NOMO-1 treated with DMSO at 0.1 percent for 48 hours (cell line): ENCODE data around the gene PDE11A.

Experiments used
- DNase-seq: peaks from one replicate; lab custom pipeline; 2025; ENCODE audit not compliant: unreplicated experiment; lab: John Stamatoyannopoulos, UW

The PDE11A gene

DNA sequence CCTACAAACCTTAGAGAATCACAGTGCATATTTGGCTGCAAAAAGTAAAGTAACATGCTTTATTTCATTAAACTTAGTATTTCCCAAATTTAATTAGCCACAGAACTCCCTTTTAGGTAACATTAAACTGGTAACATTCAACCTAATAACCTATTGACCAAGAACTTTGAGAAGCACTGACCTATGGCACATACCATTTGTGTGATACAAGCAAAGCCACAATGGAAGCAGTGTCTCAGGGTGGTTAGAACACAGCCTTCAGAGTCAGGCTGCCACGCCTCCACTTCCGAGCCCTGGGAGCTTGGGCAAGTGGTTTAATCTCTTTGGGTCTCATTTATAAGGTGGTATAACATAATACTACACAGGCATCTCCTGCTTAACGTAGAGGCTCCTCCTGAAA lies 301.4 kb downstream of the PDE11A start:
- DNase-seq = no peak

DNA sequence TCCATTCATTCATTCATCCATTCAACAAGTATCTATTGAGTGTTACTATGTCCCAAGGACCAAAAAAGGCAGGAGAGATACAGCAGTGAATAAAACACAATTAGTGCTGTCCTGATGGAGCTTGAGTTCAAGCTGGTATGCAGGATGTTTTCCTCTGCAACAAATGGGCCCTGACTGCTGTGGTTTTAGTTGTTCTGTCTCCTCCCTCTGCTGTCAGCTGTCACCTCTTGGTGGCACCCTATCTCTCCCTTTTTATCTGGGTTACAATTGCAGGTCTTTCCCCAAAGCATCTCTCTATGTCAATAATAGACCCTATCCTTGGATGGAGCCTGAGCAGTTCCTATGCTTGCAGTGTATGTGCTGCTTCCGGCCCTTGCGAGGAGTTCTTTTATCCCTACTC lies 304.8 kb downstream of the PDE11A start:
- DNase-seq = no peak

DNA sequence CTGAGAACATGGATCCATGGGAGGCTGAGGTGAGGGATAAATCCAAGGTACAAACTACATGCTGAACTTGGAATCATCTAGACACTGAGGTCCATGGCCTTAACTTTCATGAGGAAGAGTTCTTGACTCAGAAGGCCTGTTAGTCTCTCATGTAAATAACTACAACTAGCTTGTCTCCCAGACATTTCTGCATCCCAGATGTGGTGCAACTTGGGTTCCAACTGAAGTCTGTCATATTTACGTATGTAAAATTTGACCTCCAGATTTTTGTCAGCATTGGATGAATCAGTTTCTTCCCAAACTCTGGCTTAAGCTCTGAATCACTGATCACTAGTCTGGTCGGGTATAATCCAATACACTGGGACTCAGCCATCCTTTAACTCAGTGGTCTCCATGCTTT lies 306.9 kb downstream of the PDE11A start:
- no peak for DNase-seq

DNA sequence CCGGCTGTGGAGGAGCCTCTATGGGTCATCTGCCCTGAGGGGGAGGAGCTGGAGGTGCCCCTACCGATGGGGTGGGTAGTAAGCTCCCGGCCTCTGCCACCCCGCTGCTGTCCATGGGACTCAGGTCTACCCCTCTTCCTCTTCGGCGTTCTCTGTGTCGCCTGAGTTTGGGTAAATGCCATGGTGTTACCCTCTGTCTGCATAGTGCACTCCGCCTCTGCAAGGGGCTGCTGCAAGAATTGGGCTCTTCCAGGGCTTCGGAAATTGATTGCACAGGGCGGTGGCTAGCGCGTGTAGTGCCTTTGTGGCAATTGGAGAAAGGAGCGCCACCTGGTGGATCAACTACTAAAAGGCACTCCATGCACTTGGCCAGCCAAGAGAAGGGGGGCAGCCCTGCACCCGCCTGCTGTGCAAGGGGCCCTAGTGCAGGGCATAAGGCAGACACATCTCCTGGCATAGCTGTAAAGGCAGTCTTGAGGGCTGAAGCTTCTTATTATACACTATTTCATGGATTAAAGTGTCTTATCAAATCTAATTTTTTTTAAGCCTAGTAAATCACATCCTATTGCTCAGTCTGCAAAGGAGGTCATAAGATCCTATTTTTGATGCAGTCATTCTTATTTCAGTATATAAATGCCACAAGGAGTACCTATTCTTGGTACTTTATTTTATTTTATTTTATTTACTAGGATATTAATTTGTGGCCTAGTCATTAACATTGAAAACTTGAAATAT lies 308.9 kb downstream of the PDE11A start:
- peak; percentile 78 for DNase-seq

DNA sequence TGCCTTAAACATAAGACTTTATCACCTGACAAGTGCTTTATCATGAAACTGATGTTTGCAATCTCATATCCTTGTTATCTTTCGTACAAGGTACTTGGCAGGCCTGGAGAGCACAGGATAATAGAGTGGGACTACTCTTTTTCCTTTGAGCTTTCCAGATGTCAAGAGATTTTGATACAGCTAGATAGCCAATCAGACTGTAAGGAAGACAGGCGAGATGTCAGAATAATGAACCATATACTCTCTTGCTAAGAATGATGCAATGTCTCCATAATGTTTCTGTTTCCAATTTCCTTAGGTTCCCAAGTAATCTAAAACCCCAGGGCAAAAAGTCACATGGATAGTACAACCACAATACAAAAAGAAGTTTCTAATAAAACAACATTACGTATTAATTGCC lies 313.1 kb downstream of the PDE11A start:
- no peak for DNase-seq

DNA sequence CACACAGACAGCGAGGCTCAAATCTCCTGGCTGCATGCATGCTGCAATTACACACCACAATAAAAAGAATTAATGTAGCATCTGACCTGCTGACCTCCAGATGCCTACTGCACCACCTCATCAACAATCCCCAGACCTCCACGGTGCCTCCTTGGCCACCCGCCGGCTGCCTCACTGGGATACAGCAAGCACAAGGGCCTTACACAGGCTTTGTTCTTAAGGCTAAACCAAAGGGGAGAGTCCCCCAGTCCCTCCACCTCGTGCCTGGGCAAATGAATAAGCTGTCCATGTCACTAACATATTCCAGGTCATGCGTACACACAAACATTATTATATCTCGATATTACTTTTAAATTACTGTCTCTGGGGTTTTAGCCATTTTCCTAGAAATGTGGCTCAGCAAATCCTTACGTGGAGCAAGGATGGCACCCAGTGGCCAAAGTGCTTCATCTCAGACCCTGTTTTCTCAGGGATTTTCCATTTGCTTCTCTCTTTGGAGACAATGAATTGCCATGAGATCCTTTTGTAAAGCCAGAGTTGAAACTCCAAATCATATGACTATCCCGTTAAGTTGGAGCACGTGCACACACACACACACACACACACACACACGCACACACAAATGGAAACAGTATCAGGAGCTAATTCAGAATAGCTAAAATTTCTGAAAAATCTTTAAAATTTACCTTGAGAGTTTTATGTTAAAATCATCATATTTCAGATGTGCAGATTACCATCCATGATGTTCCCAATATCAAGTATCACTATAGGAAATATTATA lies 313.8 kb downstream of the PDE11A start:
- DNase-seq = no peak

DNA sequence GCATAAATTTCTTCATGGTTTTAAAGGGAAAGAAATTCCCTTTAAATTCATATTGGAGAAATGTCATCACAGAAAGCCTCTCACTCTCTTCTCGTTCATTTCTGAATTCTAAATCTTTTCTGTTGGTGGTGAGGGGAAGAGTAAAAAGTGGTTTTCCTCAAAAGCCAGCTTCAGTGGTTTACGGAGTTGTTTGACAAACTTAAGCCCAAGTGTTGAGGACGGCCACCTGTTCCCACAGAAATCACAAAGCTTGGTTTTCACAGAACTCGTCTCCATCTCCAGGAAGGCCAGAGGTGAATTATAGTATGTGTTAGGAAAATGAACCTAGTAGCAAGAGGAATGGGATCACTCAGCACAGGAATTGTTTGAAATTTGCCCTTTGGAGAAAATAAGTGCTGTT lies 316.2 kb downstream of the PDE11A start:
- no peak for DNase-seq

DNA sequence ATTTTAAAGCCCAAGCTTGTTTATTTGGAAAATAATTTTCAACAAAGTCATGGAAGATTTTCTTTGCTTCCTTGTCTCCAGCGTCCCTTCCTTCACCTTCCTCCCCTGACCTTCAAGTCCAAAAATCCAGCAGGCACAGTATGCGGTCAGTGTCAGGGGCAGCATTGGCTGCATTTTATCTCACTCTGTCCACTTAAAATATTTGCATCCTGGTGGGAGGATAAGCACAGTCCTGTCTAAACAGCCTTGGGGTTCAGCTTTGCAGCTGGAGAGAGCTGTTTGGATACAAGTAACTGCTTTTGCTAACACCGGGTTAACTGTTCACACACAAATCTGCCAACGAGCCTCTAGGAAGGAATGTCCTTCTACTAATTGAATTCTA lies 318.1 kb downstream of the PDE11A start:
- DNase-seq = no peak

DNA sequence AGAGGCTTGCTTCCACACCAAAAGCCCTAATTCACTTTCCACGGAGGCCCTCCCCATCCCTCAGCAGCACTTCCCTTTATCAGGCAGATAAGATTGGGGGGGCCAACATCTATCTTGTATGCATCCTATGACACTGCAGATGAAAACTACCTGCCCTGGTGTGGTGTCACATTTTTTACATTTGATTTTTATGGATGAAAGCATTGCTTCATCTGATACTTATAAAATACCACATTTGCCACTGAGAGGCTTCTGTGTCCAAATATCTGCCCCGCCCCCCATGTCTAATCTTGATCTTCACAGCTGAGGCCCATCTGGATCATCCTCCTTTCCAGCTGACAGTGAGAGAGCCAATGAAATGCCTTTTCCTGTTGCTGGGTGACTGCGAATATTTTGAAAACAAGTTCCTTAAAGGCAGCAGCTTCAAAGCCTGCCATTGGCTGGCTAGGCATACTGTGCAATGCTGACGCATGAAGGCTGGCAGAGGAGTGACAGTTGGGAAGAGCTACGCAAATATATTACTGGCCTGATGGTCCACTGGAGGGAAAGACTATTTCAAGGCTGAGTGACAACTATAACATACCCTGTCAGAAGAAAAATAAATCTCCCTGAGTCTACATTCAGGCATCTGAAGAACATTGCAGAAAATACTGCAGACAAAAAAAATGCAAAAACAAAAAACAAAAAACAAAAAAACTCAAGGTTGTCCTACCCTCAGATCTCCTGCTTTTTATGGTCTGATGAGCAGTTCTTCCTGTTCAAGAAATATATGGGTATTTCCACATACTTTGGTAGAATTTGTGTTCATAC lies 318.7 kb downstream of the PDE11A start:
- DNase-seq = peak; percentile 30

DNA sequence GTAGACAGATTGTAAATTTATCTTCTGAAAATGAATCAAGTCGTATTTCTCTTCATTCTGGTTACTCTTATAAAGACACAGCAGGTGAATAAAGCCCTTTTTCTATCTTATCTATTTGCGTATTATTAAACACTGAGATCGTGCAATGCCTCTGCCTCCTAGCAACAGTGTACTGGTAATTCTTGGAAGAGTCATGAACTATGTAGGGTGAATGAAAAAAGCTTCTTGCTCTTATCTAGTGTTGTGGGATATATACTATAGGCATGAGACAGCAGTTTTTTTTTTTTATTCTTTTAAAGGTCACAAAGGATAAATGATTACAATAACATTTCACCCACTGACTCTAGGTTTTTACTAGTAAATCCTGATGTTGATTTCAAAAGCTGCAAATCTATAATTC lies 324.2 kb downstream of the PDE11A start:
- no peak for DNase-seq

DNA sequence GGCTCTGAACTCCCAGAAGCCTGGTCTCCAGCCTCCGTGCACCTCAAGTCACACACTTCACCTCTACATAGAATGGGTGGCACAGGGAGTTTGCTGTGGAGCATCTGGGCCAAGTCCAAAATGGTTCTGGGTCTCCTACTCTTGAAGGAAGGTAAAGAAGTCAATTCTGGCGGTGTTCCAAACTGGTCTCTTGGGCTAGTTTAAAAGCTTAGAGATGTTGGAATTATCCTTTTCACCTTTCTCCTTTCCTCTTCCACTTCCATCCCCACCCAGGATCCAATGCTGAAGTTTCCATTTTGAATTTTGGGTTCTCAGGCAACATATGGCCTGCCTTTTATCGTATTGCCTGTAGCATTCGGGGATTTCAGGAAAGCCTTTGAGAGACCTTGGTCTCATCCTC lies 325.2 kb downstream of the PDE11A start:
- DNase-seq = no peak

DNA sequence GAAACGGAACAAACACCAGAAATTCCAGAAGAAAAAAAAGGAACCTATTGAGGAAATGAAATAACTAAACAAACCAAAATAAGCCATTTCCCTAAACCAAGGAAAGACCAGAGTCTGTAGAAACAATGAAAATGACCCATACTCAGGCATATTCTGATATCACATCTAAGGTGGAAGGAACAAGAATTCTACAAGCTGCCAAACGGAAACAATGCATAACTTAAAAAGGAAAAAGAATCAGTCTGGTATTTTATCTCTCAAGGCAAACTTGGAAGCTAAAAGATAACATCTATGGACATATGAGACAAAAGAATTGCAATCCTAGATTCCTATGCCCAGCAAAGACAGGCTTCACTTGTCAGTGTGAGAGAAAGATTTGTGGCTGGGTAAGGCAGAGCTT lies 326.2 kb downstream of the PDE11A start:
- DNase-seq = no peak

DNA sequence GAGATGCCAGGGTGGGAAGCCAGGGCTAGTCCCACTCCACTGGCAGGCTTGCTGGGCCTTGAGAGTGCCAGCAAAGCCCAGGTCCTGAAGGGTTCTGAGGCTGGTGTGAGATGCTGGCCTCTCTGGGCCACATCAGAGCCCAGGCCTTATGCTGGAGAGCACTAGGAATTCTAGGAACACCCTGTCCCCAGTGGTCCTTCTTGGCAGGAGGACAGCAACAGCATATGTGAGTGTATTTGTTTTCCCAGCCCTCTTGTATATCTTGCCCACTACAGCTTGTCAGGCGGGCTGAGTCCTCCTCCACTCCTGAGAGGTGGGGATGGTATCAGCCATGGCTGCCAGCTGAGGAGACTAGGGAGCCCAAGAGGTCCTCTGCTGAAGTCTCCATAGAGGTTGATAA lies 327.0 kb downstream of the PDE11A start:
- no peak for DNase-seq

DNA sequence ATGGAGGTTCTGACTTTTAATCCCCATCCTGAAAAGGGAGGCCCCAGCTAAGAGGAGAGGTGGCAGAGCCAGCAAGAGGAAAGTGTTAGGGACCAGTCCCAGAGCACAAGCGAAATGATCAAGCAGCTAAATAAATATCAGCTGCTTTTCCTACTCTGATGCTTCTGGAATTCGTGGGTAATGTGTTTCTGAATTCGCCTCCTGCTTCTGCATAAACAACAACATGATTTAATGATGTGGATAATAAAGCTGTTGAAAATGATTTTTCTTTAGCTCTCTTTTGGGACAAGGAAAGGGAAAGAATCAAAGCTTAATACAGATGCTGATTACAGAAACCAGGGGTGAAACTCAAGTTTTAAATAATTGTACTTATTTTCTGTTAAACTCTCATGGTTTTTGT lies 329.7 kb downstream of the PDE11A start:
- DNase-seq = no peak

DNA sequence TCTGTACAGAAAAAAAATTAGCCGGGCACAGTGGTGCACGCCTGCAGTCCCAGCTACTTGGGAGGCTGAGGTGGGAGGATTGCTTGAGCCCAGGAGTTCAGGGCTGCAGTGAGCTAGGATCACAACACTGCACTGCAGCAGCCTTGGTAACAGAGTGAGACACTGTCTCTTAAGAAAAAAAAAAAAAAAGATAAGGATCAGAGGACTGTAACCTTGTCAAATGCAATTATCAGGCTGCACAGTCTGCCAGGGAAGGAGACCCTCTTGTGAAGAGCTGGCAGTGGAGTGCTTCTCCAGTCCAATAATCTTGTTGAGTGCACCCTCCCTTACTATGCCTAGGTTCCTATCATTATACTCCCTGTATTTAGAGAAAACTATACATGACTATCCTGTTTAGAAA lies 330.7 kb downstream of the PDE11A start:
- DNase-seq = no peak

DNA sequence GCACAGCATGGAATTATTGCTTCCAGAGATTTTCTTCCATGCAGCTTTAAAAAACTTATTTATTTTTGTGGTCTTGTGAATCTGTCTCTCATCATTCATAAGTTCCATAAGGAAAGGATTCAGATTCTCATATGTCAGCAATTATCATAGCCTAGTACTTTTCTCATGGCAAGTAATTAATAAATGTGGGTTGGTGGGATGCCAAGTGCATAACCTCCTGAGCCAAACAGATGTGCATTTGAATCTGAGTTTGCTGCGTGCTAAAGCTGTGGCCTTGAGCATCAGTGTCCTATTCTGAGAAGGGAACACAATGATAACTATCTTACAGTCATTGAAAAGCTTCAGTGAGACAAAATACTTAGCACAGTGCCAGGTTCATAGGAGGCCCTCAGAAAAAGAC lies 331.9 kb downstream of the PDE11A start:
- no peak for DNase-seq

DNA sequence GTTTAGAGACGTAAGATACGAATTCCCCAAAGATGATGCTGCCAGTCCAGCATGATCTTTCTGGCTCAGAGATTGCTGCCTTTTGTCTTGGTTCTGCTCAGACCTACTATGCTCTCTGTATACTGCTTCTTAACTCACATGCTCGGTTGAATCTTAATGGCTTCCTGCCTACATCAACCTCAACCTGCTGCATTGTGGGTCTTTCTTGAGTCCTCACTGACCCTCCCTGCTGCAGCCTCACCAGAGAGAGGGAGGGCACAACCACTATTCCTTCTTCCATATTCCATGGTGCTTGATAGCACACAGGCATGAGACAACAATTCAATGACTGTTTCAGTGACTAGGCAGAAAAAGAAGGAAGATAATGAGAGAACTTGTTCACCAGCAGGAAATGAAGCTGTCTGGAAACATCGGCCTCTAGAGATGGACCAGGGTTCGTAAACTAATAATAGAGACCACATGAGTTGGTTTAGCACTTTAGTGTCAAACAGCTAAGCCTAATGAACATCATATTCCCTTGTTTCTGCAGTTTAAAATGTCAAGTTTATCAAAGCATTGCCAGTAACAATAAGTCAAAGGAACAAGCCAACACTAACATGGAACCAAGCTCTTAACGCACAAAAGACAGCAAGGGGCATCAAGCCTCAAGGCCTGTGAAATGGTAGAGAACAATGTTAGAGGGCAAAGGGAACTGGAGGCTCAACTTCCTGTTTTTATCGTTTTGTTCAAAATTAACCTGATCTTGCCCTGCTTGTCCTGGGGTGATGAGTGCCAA lies 333.9 kb downstream of the PDE11A start:
- no peak for DNase-seq

DNA sequence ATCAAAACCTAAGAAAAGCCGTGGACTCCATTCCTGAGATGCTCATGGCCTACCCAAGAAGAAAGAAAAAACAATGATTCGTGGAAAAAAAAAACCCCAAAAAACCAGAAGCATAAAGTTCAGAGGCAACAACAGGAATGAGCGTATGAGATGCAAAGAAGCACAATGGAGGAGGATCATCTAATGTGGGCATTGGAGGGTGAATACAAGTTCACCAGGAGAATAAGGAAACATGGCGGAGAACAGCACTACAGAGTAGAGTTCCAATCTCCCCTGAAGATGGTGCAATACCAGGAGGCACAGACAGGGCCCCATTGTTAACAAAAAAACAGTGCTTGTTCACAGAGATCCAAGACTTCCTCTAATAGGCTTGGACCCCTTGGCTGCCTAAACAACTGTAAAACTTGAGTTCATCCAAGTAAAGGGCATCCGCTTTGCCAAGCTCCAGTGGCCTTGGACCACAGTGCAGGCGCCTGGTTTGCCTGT lies 337.2 kb downstream of the PDE11A start:
- no peak for DNase-seq

DNA sequence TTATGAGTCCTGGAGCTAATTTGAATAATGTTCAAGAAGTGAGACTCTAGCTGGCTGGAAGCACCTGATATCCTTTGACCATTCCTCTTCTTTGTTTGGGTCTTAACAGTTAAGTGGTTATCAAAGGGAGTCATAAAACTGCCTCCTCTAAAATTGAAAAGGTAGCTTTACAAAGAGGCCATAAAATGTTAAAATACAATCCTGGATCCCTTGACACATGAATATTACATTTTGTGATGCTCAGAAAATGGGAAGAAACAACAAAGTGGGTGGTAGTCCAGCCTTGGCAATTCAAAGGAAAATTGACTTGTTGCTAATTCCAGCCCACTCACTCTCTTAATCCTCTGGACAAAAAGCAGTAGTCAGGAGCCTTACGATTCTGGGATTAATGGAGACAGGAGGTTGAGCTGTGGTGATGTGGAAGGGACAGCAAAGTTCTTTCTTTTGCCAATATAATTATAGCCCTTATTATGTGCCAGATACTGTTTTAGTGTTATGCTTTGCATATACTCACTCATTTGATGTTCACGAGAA lies 339.2 kb downstream of the PDE11A start:
- DNase-seq = no peak

DNA sequence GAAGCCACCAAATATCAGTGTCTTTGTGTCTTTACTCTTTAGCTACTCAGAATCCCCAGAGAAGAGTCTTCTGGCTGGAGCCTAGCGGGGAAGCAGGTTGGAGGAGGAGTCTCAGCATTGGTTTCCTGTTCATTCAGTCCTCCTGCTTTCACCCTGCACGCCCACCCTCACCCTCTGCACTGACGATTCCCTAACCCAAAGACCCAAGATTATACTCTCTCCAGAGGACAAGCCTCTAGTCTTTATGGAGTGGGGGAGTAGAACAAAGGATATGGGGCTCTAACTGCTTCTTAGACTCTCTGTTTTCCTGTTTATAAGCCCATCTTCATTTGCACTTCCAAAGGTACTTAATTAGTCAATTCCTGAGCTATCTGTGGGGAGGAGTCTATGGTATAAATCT lies 341.2 kb downstream of the PDE11A start:
- DNase-seq = no peak

DNA sequence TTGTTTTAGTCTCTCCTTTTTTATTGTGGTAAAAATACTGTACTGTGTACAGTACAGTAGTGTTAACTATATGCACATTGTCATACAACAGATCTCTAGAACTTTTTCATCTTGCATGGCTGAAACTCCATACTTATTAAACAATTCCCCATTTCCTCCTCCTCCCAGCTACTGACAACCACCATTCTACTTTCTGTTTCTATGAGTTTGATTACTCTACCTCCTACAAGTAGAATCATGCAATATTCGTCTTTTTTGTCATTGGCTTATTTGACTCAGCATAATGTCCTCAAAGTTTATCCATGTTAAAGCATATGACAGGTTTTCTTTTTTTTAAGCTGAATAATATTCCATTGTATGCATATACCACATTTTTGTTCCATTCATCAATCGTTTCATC lies 341.8 kb downstream of the PDE11A start:
- no peak for DNase-seq
